SJCRH30 (cell line): ENCODE data around the gene IGF2BP1. TPM values are rescaled to one million over a fixed set of nuclear protein-coding genes. Genes with fewer than 3 reads are reported as not detected.

Experiments used
- DNase-seq, 2 experiments: peaks; one replicate each; pipeline ENCODE4 v3.0.0-alpha.2; 2015 to 2020
- H3K27ac ChIP-seq: fragments of 250-450 bp; sonication (Bioruptor Pico); 2 replicates; pipeline ENCODE4 v1.5.1; 2020; ENCODE audit warnings: mild to moderate bottlenecking, moderate library complexity
- H3K27me3 ChIP-seq: fragments of 250-450 bp; sonication (Bioruptor Pico); 2 replicates; pipeline ENCODE4 v1.5.1; 2020; ENCODE audit warnings: mild to moderate bottlenecking, moderate library complexity
- H3K36me3 ChIP-seq: fragments of 250-450 bp; sonication (Bioruptor Pico); 2 replicates; pipeline ENCODE4 v1.5.1; 2020; ENCODE audit warnings: mild to moderate bottlenecking, moderate library complexity
- H3K4me1 ChIP-seq: fragments of 250-450 bp; sonication (Bioruptor Pico); 2 replicates; pipeline ENCODE4 v1.5.1; 2020; ENCODE audit warnings: mild to moderate bottlenecking, moderate library complexity
- H3K4me3 ChIP-seq: fragments of 250-450 bp; sonication (Bioruptor Pico); 2 replicates; pipeline ENCODE4 v1.5.1; 2020; ENCODE audit warnings: mild to moderate bottlenecking, moderate library complexity
- H3K9me3 ChIP-seq: fragments of 250-450 bp; sonication (Bioruptor Pico); replicated peaks from 2 replicates; pipeline ENCODE4 v1.5.1; 2020; ENCODE audit warnings: mild to moderate bottlenecking, moderate library complexity
- total RNA-seq: library from RNA; depleted of rRNA; stranded (reverse); fragments of >200 nt; shearing (Covaris generic); gene quantifications from 2 replicates; pipeline ENCODE4 v1.2.3, GENCODE V29; 2014; rRNA removed

Gene IGF2BP1
- total RNA-seq, 1 experiment from 2014 or later, result 114 TPM

DNA sequence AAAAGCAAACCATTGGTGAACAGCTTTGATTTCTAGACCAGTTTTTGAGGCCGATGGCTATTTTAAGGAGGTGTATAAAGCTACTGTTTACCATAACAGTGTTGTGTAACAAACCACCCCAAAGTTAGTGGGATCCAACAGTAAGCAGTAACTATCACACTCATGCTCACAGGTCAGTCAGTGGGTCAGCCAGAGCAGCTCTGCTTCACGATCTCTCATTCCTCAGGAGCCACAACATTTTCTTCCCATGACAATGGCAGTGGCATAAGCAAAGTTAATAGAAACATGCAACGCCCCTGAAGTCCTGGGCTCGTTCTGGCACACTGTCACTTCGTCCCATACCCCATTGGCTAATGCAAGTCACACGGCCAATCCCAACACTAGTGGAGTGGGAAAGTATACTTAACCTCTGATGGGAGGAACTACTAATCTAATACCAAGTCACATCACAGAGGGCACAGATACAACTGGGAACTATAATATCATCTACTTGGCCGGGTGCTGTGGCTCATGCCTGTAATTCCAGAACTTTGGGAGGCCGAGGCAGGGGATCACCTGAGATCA is 107.4 kb downstream of the IGF2BP1 start:
- no peaks in the 10 kb centered on the region for H3K36me3 ChIP-seq
- H3K4me3 ChIP-seq, result no peak overlapping the region
- H3K9me3 ChIP-seq, result no peaks in the 10 kb centered on the region
- no peaks in the 10 kb centered on the region for H3K27me3 ChIP-seq
- H3K4me1 ChIP-seq, result no peaks in the 10 kb centered on the region; the same call in 1 of the 2 replicates
- DNase-seq, result no peak
- H3K27ac ChIP-seq, result no peak overlapping the region

Other genes with a start within 250 kb of the IGF2BP1 start
- 1.4 and 2.7 TPM in 2 replicates for gene TTLL6, start 180.2 kb upstream of the IGF2BP1 start, total RNA-seq
- 44.8 and 48.3 TPM in 2 replicates for gene CALCOCO2, start 166.3 kb upstream of the IGF2BP1 start, total RNA-seq
- gene ATP5MC1, start 104.6 kb upstream of the IGF2BP1 start, total RNA-seq, result 143 and 185 TPM in 2 replicates
- 62.2 and 64.5 TPM in 2 replicates for gene UBE2Z, start 89.0 kb upstream of the IGF2BP1 start, total RNA-seq
- gene SNF8, start 52.5 kb upstream of the IGF2BP1 start, total RNA-seq, result 135 and 141 TPM in 2 replicates
- 0.16 and 0.91 TPM in 2 replicates for gene GIP, start 28.8 kb upstream of the IGF2BP1 start, total RNA-seq
- not detected in 2 replicates for gene B4GALNT2, start 135.4 kb downstream of the IGF2BP1 start, total RNA-seq
- gene GNGT2, start 213.2 kb downstream of the IGF2BP1 start, total RNA-seq, result 2.8 and 5.3 TPM in 2 replicates
- 3.4 and 4.2 TPM in 2 replicates for gene ABI3, start 213.3 kb downstream of the IGF2BP1 start, total RNA-seq
- 0.43 TPM in 1 of 2 replicates, not detected in the other for gene PHOSPHO1, start 233.4 kb downstream of the IGF2BP1 start, total RNA-seq